HEK293 (cell line): ENCODE measurements around the gene CREB5.

Experiments used
- CTCF ChIA-PET: fragments of 350-600 bp; formaldehyde crosslinking; extraction: SDS; loops from one replicate; lab custom pipeline; 2021; ENCODE audit warnings: antibody characterized with exemption; lab: Yijun Ruan, JAX
- POLR2A ChIA-PET: fragments of 300-600 bp; formaldehyde crosslinking; extraction: SDS; loops from one replicate; lab custom pipeline; 2020; ENCODE audit warnings: antibody characterized with exemption, inconsistent platforms; lab: Yijun Ruan, JAX
- H3K27ac ChIP-seq: fragments of 200-500 bp; sonication (Bioruptor generic); 2 replicates; pipeline ENCODE4 v1.5.1; 2014; ENCODE audit warnings: low read depth, low read length, control low read depth, inconsistent platforms; ENCODE audit errors: extremely low read depth
- H3K36me3 ChIP-seq, 2 experiments: fragments of 200-500 bp in 1 of 2; sonication (Bioruptor generic) in 1 of 2; 1 replicate in 1 of 2; 2 replicates in 1 of 2; pipeline ENCODE4 v1.5.1; 2014 to 2017; ENCODE audit warnings: inconsistent platforms in 2 of 2, low read length in 2 of 2; ENCODE audit not compliant: control insufficient read depth in 2 of 2, insufficient read depth in 1 of 2
- H3K4me1 ChIP-seq: fragments of 200-500 bp; sonication (Bioruptor generic); 2 replicates; pipeline ENCODE4 v1.5.1; 2014; ENCODE audit warnings: mild to moderate bottlenecking, low read length, inconsistent platforms; ENCODE audit not compliant: control insufficient read depth, insufficient read depth
- H3K4me3 ChIP-seq: 2 replicates; pipeline ENCODE4 v1.5.1; 2011; ENCODE audit warnings: low read depth, mild to moderate bottlenecking, control low read depth, low read length, moderate library complexity
- H3K9me3 ChIP-seq: fragments of 200-500 bp; sonication (Bioruptor generic); 2 replicates; pipeline ENCODE4 v1.5.1; 2014; ENCODE audit warnings: low read depth, low read length, inconsistent platforms; ENCODE audit not compliant: control insufficient read depth, insufficient read depth
- BCL6B ChIP-seq: fragments of 450-650 bp; formaldehyde crosslinking; IDR thresholded peaks from 2 replicates; pipeline ENCODE4 v1.5.1; 2017; ENCODE audit warnings: missing biosample characterization, missing genetic modification characterization
- PRDM10 ChIP-seq: fragments of 450-650 bp; formaldehyde crosslinking; IDR thresholded peaks from 2 replicates; pipeline ENCODE4 v1.5.1; 2016; ENCODE audit warnings: missing biosample characterization, missing genetic modification characterization
- ZNF18 ChIP-seq: fragments of 450-650 bp; formaldehyde crosslinking; IDR thresholded peaks from 2 replicates; pipeline ENCODE4 v1.5.1; 2016; ENCODE audit warnings: missing biosample characterization, missing genetic modification characterization
- ZNF223 ChIP-seq: fragments of 450-650 bp; formaldehyde crosslinking; IDR thresholded peaks from 2 replicates; pipeline ENCODE4 v1.5.1; 2016; ENCODE audit warnings: missing biosample characterization, missing genetic modification characterization
- ZNF280C ChIP-seq: fragments of 450-650 bp; formaldehyde crosslinking; IDR thresholded peaks from 2 replicates; pipeline ENCODE4 v1.5.1; 2016; ENCODE audit warnings: missing biosample characterization, missing genetic modification characterization
- ZNF37A ChIP-seq: fragments of 450-650 bp; IDR thresholded peaks from 2 replicates; pipeline ENCODE4 v1.5.1; 2018; ENCODE audit warnings: missing biosample characterization, missing genetic modification characterization
- ZNF473 ChIP-seq: fragments of 450-650 bp; formaldehyde crosslinking; IDR thresholded peaks from 2 replicates; pipeline ENCODE4 v1.5.1; 2017; ENCODE audit warnings: missing biosample characterization, missing genetic modification characterization
- ZNF513 ChIP-seq: fragments of 450-650 bp; IDR thresholded peaks from 2 replicates; pipeline ENCODE4 v1.5.1; 2018; ENCODE audit warnings: missing biosample characterization, missing genetic modification characterization
- ZNF654 ChIP-seq: fragments of 450-650 bp; formaldehyde crosslinking; IDR thresholded peaks from 2 replicates; pipeline ENCODE4 v1.5.1; 2016; ENCODE audit warnings: low read depth, missing biosample characterization, missing genetic modification characterization
- ZNF747 ChIP-seq: fragments of 450-650 bp; formaldehyde crosslinking; IDR thresholded peaks from 2 replicates; pipeline ENCODE4 v1.5.1; 2016; ENCODE audit warnings: missing biosample characterization, missing genetic modification characterization
- ZNF792 ChIP-seq: fragments of 450-650 bp; formaldehyde crosslinking; IDR thresholded peaks from 2 replicates; pipeline ENCODE4 v1.5.1; 2016; ENCODE audit warnings: missing biosample characterization, missing genetic modification characterization
- ZSCAN30 ChIP-seq: fragments of 450-650 bp; IDR thresholded peaks from 2 replicates; pipeline ENCODE4 v1.5.1; 2018; ENCODE audit warnings: missing biosample characterization, mild to moderate bottlenecking, missing genetic modification characterization, moderate library complexity

The CREB5 gene

GRCh38 chr7:28682801-28683200, 270.5 kb downstream of the CREB5 start (continued):
- TF ChIP-seq ZNF513 (tag by site-specific recombination), result no peak
- TF ChIP-seq ZNF747, result no peak
- TF ChIP-seq ZNF792 (tag by site-specific recombination), result no peak
- TF ChIP-seq ZNF223 (tag by site-specific recombination), result no peak
- TF ChIP-seq ZNF473 (tag by site-specific recombination), result no peak

- ChIA-PET CTCF (interaction anchor here (0.5 to 0.7 kb wide), 2 partner anchors 31 to 45 kb away, joined by 6 to 7 read pairs; no protein-coding TSS in a partner anchor), POLR2A (no interaction called here)
- Histone ChIP-seq H3K9me3 (no peaks in the 10 kb centered on the region), H3K36me3 (no peaks in the 10 kb centered on the region), H3K4me1 (peaks cover 17% of the 10 kb centered on the region), H3K4me3 (no peak overlapping the region), H3K27ac (peak overlapping the region; percentile 97; the same call in 1 of the 2 replicates)
- no peak for TF ChIP-seq ZNF654 (tag by site-specific recombination)
- TF ChIP-seq ZNF37A, result no peak
- peak; percentile 52 for TF ChIP-seq ZNF18 (tag by site-specific recombination)
Measured at GRCh38 chr7:28684650-28685241, 272.4 kb downstream of the CREB5 start.

GRCh38 chr7:28685242-28685643, 272.9 kb downstream of the CREB5 start:
- Histone ChIP-seq H3K27ac (peak overlapping the region; percentile 97), H3K9me3 (no peaks in the 10 kb centered on the region), H3K4me1 (peaks cover 17% of the 10 kb centered on the region), H3K4me3 (no peak overlapping the region), H3K36me3 (no peaks in the 10 kb centered on the region)
- ChIA-PET CTCF (interaction anchor here (0.5 to 0.9 kb wide), 5 partner anchors 31 to 421 kb away, joined by 3 to 7 read pairs (median 4); no protein-coding TSS in a partner anchor), POLR2A (interaction anchor here (0.6 to 0.7 kb wide), 6 partner anchors 15 to 371 kb away, joined by 3 to 10 read pairs (median 4); no protein-coding TSS in a partner anchor)
- TF ChIP-seq PRDM10 (tag by site-specific recombination) (peak; percentile 6), BCL6B (tag by site-specific recombination) (no peak), ZSCAN30 (tag by site-specific recombination) (no peak), ZNF280C (tag by site-specific recombination) (no peak)
